LNCAP (cell line): ENCODE data around the gene SYCP3.

ENCODE experiments used
- TF ChIP-seq, protein P1 (sequence below): fragments of 450-650 bp; IDR thresholded peaks from 2 replicates; pipeline ENCODE4 v1.5.1; 2017; ENCODE audit warnings: mild to moderate bottlenecking

Gene SYCP3

DNA sequence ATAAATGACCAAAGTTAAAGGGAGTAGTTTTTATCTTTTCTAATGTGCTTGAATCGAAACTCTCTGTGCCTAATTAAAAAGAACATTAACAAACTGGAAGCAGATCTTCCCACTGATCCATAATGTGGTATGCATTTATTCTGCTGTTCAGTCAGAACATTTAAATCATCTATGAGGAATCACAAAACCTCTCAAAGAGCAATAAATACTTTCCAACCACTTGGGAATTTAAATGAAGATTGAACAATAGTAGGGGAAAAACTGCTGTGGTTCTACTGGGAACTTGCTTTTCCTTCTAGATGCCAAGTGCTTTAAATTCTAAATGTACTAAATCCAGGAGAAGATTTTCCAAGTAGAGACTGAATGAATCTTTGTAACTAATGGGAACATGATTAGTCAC lies 54.2 kb downstream of the SYCP3 start:
- TF ChIP-seq, protein P1, sequence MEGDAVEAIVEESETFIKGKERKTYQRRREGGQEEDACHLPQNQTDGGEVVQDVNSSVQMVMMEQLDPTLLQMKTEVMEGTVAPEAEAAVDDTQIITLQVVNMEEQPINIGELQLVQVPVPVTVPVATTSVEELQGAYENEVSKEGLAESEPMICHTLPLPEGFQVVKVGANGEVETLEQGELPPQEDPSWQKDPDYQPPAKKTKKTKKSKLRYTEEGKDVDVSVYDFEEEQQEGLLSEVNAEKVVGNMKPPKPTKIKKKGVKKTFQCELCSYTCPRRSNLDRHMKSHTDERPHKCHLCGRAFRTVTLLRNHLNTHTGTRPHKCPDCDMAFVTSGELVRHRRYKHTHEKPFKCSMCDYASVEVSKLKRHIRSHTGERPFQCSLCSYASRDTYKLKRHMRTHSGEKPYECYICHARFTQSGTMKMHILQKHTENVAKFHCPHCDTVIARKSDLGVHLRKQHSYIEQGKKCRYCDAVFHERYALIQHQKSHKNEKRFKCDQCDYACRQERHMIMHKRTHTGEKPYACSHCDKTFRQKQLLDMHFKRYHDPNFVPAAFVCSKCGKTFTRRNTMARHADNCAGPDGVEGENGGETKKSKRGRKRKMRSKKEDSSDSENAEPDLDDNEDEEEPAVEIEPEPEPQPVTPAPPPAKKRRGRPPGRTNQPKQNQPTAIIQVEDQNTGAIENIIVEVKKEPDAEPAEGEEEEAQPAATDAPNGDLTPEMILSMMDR = no peak

DNA sequence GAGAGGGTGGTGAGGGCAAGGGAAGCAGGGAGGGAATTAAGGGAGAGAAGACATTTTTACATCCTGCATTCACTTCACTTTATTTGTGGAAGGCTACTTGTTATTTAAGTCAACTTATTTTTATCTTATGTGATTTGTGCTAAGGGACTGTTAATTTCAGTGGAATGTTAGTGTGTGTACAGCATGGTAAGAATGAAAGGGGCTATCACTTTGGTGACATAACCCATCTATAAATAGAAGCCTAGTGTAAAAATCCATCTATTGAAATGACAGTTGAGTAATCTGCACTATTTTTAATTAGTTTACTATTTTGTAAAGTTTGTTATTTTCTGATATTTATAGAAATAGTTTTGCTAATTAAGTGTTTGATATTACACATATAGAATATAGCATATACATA lies 58.6 kb downstream of the SYCP3 start:
- TF ChIP-seq, protein P1 = no peak

DNA sequence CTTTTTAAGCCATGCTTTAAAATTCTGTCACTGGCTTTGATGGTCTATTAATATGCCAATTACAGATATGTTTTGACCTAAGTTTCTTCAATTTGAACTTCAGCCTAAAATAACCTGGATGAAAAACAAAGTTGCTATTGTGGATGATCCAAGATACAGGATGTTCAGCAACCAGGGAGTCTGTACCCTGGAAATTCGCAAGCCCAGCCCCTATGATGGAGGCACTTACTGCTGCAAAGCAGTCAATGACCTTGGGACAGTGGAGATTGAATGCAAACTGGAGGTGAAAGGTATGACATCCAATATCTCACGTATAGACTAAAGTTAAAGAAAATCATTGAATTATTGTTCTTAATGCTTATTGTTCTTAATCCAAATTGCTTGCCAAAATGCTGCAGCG lies 59.0 kb downstream of the SYCP3 start:
- TF ChIP-seq, protein P1 = no peak
